Prostate gland (tissue), 2 donors: ENCODE results near the gene RSPRY1. TPM values are rescaled to one million over a fixed set of nuclear protein-coding genes. Genes with fewer than 3 reads are reported as not detected.

Source experiments
- DNase-seq: peaks from one replicate; pipeline ENCODE4 v3.0.0-alpha.2; 2019; ENCODE audit warnings: low spot score
- H3K27ac ChIP-seq, 2 donors: fragments of 200-600 bp; sonication (generic); 2 replicates each; pipeline ENCODE4 v1.5.1; 2017 to 2019
- H3K27me3 ChIP-seq: fragments of 200-600 bp; sonication (generic); replicated peaks from 2 replicates; pipeline ENCODE4 v1.5.1; 2019; ENCODE audit not compliant: insufficient read depth
- H3K36me3 ChIP-seq, 2 donors: fragments of 200-600 bp; sonication (generic); 1 replicate in 1 of 2; 2 replicates in 1 of 2; pipeline versions ENCODE4 v1.5.1 to v1.8.1; 2017 to 2019
- H3K4me1 ChIP-seq: fragments of 200-600 bp; sonication (generic); replicated peaks from 2 replicates; pipeline ENCODE4 v1.5.1; 2019
- H3K4me3 ChIP-seq, 2 donors: fragments of 200-600 bp; sonication (generic); 2 replicates each; pipeline ENCODE4 v1.5.1; 2017 to 2019
- H3K9me3 ChIP-seq: fragments of 200-600 bp; sonication (generic); 2 replicates; pipeline ENCODE4 v1.5.1; 2017
- CTCF ChIP-seq, 4 experiments: fragments of 200-600 bp in 2 of 4; fragments of 450-650 bp in 2 of 4; sonication (generic) in 2 of 4; IDR thresholded peaks; 1 replicate in 3 of 4; 2 replicates in 1 of 4; pipeline ENCODE4 v1.5.1; 2016 to 2019; ENCODE audit warnings: antibody characterized with exemption in 4 of 4, mild to moderate bottlenecking in 2 of 4, moderate library complexity in 2 of 4
- POLR2A ChIP-seq: fragments of 450-650 bp; IDR thresholded peaks from one replicate; pipeline ENCODE4 v1.6.1; 2016; ENCODE audit warnings: antibody characterized with exemption, mild to moderate bottlenecking
- POLR2AphosphoS5 ChIP-seq: sonication (generic); formaldehyde crosslinking; IDR thresholded peaks from one replicate; pipeline ENCODE4 v1.6.1; 2017; ENCODE audit warnings: antibody characterized with exemption
- WGBS: methylation state at CpG from one replicate; pipeline ENCODE4 v1.1.5; 2018; 5-methylcytosine and 5-hydroxymethylcytosine counted together
- intact Hi-C: fragments of 100-400 bp; cut with DNase I; formaldehyde crosslinking; loops from one replicate; pipeline ENCODE4 v1.14.2; 2022
- total RNA-seq, 2 donors: library from RNA; depleted of rRNA; stranded (reverse); fragments of >200 nt; gene quantifications; one replicate each; pipeline ENCODE4 v1.1.0, GENCODE V29; 2016

RSPRY1 gene
- total RNA-seq, 2 donors from 2014 or later: 35.8 to 45.3 TPM

DNA sequence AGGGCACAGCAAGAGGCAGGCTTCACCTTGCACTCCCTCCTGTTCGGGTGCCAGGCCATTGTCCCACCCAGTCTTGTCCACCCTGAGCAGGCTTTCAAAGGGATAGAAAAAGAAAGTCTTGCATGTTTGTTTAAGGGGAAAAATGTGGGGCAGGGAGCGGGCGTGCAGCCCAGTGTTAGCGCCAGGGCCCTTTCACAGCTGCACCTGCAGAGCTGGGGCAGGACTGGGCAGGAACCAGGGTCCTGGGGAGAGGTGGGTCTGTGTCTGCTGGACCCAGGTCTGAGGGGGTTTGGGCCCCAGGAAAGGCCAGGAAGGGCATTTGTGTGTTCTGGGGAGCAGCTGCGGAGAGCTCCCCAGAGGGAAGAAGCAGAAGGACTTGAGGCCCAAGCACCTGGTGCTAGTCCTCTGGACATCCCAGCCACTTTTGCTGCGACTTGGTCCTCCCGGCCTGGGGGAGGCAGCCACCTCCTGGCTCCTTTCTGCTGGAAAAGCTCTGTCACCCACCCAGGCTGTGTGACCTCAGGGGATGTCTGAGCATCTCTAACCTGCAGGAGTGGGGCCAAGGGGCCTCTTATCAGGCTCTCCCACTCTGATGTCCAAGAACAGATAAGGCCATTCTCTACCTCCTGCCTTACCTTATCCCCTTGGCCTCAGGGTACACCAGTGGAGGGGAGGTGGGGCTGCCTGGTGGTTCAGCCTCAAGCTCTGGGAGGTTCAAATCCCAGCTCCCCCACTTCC, 45.0 kb upstream of the RSPRY1 start:
- Histone ChIP-seq H3K36me3 (no peaks in the 10 kb centered on the region), H3K9me3 (no peaks in the 10 kb centered on the region), H3K27me3 (no peaks in the 10 kb centered on the region), H3K4me3 (no peak overlapping the region), H3K4me1 (no peaks in the 10 kb centered on the region), H3K27ac (no peak overlapping the region)
- 64% methylated on average over 7 of the region's 7 CpGs for WGBS
- no peak for TF ChIP-seq POLR2AphosphoS5
- no peak for TF ChIP-seq CTCF (IDR thresholded peaks at IDR 0.05)
- no peak for TF ChIP-seq POLR2A
- no peak for DNase-seq
- intact Hi-C loops: no loop called here

DNA sequence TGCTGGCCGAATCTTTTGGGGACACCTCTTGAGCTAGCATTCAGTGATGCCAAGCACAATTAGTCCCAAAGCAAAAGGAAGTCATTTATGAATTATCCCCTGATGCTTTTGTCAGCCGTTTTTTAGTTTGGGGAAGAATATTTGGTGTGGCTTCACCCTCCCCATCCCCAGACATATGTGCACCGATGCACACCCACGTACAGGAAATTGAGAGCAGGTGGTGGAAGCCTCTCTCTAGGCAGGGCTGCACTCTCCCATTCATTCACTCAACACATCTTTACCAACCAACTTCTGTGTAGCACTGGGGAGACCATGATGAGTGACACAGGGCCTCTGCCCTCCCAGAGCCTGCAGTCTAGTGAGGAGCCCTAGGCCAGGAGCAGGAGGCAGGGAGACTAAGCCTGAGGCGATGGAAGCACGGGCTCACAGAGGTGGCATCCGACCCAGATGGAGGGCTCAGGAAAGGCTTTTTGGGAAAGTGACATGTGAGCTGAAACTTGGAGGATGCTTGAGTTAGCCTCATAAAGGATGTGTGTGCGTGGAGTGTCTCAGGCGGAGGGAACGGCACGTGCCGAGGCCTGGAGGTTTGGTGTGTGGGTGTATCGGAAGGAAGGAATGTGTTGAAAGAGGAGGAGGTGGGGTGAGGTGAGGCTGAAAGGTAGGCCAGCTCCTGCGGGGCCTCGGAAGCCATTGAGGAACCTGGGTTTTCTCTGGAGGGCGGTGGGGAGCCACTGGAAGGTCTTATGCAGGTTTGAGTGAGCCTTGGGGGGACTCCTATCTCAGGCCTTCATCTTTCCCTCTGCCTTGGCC, 44.1 kb upstream of the RSPRY1 start:
- no peak for DNase-seq
- 78% methylated on average over 16 of the region's 16 CpGs for WGBS
- no peak overlapping the region for H3K27ac ChIP-seq

GRCh38 chr16:57143149-57143921, 42.8 kb upstream of the RSPRY1 start:
- TF ChIP-seq CTCF (IDR thresholded peaks at IDR 0.05): no peak
- no peak for TF ChIP-seq POLR2AphosphoS5
- TF ChIP-seq POLR2A: no peak
- no peaks in the 10 kb centered on the region for H3K4me1 ChIP-seq
- intact Hi-C loops: no loop called here
- H3K9me3 ChIP-seq: no peaks in the 10 kb centered on the region
- H3K36me3 ChIP-seq: no peaks in the 10 kb centered on the region
- no peak overlapping the region for H3K27ac ChIP-seq
- H3K4me3 ChIP-seq: no peak overlapping the region
- H3K27me3 ChIP-seq: no peaks in the 10 kb centered on the region
- 71% methylated on average over 13 of the region's 14 CpGs for WGBS
- DNase-seq: no peak

More for the DNA sequence above, 44.1 kb upstream of the RSPRY1 start:
- H3K4me3 ChIP-seq: no peak overlapping the region
- no peak for TF ChIP-seq POLR2AphosphoS5
- no peak for TF ChIP-seq POLR2A
- TF ChIP-seq CTCF (IDR thresholded peaks at IDR 0.05): no peak
- H3K9me3 ChIP-seq: no peaks in the 10 kb centered on the region
- intact Hi-C loops: no loop called here
- no peaks in the 10 kb centered on the region for H3K27me3 ChIP-seq
- no peaks in the 10 kb centered on the region for H3K36me3 ChIP-seq
- no peaks in the 10 kb centered on the region for H3K4me1 ChIP-seq

DNA sequence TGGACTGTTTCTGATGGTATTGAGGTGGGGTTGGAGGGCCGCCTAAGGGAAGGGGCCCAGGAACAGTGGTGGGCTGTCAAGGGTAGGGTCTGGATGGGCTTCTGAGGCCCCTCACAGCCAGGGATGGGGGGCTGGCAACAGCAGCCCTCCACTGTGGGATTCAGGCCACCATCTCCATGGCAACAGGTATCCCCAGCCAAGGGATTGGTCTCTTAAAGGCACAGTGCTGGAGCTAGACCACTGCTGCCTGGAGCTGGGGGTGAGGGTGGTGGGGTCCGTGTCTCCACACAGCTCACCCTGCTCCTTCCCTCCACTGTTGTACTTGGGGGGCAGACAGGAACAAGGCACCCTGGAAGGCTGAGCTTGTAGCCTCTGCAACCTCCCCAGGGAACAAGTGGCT, 42.1 kb upstream of the RSPRY1 start:
- Histone ChIP-seq H3K27ac (no peak overlapping the region), H3K4me1 (no peaks in the 10 kb centered on the region), H3K36me3 (no peaks in the 10 kb centered on the region), H3K4me3 (no peak overlapping the region), H3K9me3 (no peaks in the 10 kb centered on the region), H3K27me3 (no peaks in the 10 kb centered on the region)
- DNase-seq: no peak
- intact Hi-C loops: no loop called here
- TF ChIP-seq POLR2AphosphoS5: no peak
- 96% methylated on average over 2 of the region's 2 CpGs for WGBS
